SW 1271 (cell line): ENCODE measurements around the gene BAHCC1.

Experiments used
- DNase-seq, 2 experiments: peaks; one replicate each; lab custom pipeline; 2025; lab: John Stamatoyannopoulos, UW

Gene BAHCC1

GRCh38 chr17:81398176-81398831 is 3.0 kb downstream of the BAHCC1 start:
- DNase-seq: no peak

- DNase-seq: no peak
These were observed 3.7 kb downstream of the BAHCC1 start for GRCh38 chr17:81398832-81399411.

GRCh38 chr17:81399481-81400153 is 4.4 kb downstream of the BAHCC1 start:
- no peak for DNase-seq

GRCh38 chr17:81400154-81400977 is 5.1 kb downstream of the BAHCC1 start:
- DNase-seq: no peak

- DNase-seq: no peak
These were observed 5.9 kb downstream of the BAHCC1 start for GRCh38 chr17:81400996-81401722.

- no peak for DNase-seq
These were observed 6.7 kb downstream of the BAHCC1 start for GRCh38 chr17:81401723-81402529.

GRCh38 chr17:81402530-81402941 is 7.3 kb downstream of the BAHCC1 start:
- DNase-seq: no peak

- no peak for DNase-seq
These were observed 7.8 kb downstream of the BAHCC1 start for GRCh38 chr17:81402981-81403467.

GRCh38 chr17:81403671-81404534 is 8.6 kb downstream of the BAHCC1 start:
- DNase-seq: no peak

- DNase-seq: no peak
These were observed 9.4 kb downstream of the BAHCC1 start for GRCh38 chr17:81404558-81405165.

GRCh38 chr17:81405411-81405872 is 10.2 kb downstream of the BAHCC1 start:
- DNase-seq: no peak

GRCh38 chr17:81406117-81406953 is 11.1 kb downstream of the BAHCC1 start:
- no peak for DNase-seq

- DNase-seq: no peak
These were observed 12.8 kb downstream of the BAHCC1 start for GRCh38 chr17:81408049-81408448.

- DNase-seq: no peak
These were observed 14.1 kb downstream of the BAHCC1 start for GRCh38 chr17:81409190-81409935.

GRCh38 chr17:81410852-81411251 is 15.6 kb downstream of the BAHCC1 start:
- DNase-seq: no peak

GRCh38 chr17:81411305-81411704 is 16.0 kb downstream of the BAHCC1 start:
- DNase-seq: no peak

GRCh38 chr17:81412490-81413093 is 17.3 kb downstream of the BAHCC1 start:
- DNase-seq: no peak
